ENCODE results near the gene PLEK2.

DNA sequence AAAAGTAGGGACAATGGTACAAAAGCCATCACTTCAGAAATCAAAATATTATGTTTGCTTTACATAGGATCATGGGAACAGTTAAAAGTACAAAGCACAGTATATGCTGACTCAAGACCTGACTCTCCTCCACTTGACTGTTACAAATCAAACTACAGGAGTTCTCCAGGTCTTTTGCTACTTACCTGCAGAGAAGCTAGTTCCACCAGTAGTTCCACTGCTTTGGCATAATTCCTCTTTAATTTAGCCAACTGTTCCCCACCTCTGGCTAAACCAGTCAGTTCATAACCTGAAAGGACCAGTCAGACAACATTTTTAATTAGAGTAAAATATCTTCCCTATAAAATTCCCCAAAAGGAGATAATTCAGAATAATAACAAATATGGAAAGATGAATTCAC is 66.4 kb downstream of the PLEK2 start:
- TF ChIP-seq ZSCAN20 (CRISPR knock-in tag; IDR thresholded peaks at IDR 0.05; ENCODE audit: borderline replicate concordance) (no peak), SETDB1 (CRISPR knock-in tag; IDR thresholded peaks at IDR 0.05; ENCODE audit: borderline replicate concordance) (no peak), NR1H2 (CRISPR knock-in tag; IDR thresholded peaks at IDR 0.05; ENCODE audit: borderline replicate concordance, low read depth) (no peak), HDAC6 (IDR thresholded peaks at IDR 0.05; ENCODE audit: low read depth, low read length) (no peak), MXI1 (IDR thresholded peaks at IDR 0.05; ENCODE audit: borderline replicate concordance, low read depth, low read length) (no peak)
- TF ChIP-seq, protein P1, sequence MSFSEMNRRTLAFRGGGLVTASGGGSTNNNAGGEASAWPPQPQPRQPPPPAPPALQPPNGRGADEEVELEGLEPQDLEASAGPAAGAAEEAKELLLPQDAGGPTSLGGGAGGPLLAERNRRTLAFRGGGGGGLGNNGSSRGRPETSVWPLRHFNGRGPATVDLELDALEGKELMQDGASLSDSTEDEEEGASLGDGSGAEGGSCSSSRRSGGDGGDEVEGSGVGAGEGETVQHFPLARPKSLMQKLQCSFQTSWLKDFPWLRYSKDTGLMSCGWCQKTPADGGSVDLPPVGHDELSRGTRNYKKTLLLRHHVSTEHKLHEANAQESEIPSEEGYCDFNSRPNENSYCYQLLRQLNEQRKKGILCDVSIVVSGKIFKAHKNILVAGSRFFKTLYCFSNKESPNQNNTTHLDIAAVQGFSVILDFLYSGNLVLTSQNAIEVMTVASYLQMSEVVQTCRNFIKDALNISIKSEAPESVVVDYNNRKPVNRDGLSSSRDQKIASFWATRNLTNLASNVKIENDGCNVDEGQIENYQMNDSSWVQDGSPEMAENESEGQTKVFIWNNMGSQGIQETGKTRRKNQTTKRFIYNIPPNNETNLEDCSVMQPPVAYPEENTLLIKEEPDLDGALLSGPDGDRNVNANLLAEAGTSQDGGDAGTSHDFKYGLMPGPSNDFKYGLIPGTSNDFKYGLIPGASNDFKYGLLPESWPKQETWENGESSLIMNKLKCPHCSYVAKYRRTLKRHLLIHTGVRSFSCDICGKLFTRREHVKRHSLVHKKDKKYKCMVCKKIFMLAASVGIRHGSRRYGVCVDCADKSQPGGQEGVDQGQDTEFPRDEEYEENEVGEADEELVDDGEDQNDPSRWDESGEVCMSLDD (CRISPR knock-in tag; IDR thresholded peaks at IDR 0.05; ENCODE audit: borderline replicate concordance) = no peak
- TF ChIP-seq, protein P2, sequence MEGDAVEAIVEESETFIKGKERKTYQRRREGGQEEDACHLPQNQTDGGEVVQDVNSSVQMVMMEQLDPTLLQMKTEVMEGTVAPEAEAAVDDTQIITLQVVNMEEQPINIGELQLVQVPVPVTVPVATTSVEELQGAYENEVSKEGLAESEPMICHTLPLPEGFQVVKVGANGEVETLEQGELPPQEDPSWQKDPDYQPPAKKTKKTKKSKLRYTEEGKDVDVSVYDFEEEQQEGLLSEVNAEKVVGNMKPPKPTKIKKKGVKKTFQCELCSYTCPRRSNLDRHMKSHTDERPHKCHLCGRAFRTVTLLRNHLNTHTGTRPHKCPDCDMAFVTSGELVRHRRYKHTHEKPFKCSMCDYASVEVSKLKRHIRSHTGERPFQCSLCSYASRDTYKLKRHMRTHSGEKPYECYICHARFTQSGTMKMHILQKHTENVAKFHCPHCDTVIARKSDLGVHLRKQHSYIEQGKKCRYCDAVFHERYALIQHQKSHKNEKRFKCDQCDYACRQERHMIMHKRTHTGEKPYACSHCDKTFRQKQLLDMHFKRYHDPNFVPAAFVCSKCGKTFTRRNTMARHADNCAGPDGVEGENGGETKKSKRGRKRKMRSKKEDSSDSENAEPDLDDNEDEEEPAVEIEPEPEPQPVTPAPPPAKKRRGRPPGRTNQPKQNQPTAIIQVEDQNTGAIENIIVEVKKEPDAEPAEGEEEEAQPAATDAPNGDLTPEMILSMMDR (CRISPR knock-in tag; IDR thresholded peaks at IDR 0.05) = no peak
- TF ChIP-seq, protein P3, sequence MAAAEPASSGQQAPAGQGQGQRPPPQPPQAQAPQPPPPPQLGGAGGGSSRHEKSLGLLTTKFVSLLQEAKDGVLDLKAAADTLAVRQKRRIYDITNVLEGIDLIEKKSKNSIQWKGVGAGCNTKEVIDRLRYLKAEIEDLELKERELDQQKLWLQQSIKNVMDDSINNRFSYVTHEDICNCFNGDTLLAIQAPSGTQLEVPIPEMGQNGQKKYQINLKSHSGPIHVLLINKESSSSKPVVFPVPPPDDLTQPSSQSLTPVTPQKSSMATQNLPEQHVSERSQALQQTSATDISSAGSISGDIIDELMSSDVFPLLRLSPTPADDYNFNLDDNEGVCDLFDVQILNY (CRISPR knock-in tag; conservative IDR thresholded peaks at IDR 0.05) = no peak
- TF ChIP-seq, protein P4, sequence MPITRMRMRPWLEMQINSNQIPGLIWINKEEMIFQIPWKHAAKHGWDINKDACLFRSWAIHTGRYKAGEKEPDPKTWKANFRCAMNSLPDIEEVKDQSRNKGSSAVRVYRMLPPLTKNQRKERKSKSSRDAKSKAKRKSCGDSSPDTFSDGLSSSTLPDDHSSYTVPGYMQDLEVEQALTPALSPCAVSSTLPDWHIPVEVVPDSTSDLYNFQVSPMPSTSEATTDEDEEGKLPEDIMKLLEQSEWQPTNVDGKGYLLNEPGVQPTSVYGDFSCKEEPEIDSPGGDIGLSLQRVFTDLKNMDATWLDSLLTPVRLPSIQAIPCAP (CRISPR knock-in tag; IDR thresholded peaks at IDR 0.05; ENCODE audit: low read depth) = no peak
